Loucy (cell line): ENCODE results near the gene ELOF1.
A peak's percentile ranks its signal among the peaks of the same experiment; 100 is the strongest.

Experiments used
- H2AFZ ChIP-seq: fragments of 200-600 bp; sonication (generic); 2 replicates; pipeline ENCODE4 v1.6.0; 2016; ENCODE audit warnings: antibody characterized with exemption, mild to moderate bottlenecking, low read length, moderate library complexity
- H3F3A ChIP-seq: fragments of 200-600 bp; 2 replicates; pipeline ENCODE4 v1.6.0; 2016; ENCODE audit warnings: antibody characterized with exemption, low read depth, mild to moderate bottlenecking
- H3K27me3 ChIP-seq: fragments of 200-600 bp; sonication (generic); 2 replicates; pipeline ENCODE4 v1.6.1; 2014; ENCODE audit warnings: low read length, mild to moderate bottlenecking; ENCODE audit not compliant: insufficient read depth, poor library complexity, severe bottlenecking
- H3K36me3 ChIP-seq: fragments of 200-600 bp; sonication (generic); 2 replicates; pipeline ENCODE4 v1.6.1; 2016; ENCODE audit warnings: low read length; ENCODE audit not compliant: insufficient read depth
- H3K4me1 ChIP-seq: fragments of 200-600 bp; sonication (generic); 2 replicates; pipeline ENCODE4 v1.5.1; 2014; ENCODE audit warnings: low read length, mild to moderate bottlenecking; ENCODE audit not compliant: insufficient read depth, poor library complexity, severe bottlenecking
- H3K4me2 ChIP-seq: fragments of 200-600 bp; sonication (generic); 2 replicates; pipeline ENCODE4 v1.6.0; 2014; ENCODE audit warnings: antibody characterized with exemption, low read length, low read depth, mild to moderate bottlenecking; ENCODE audit not compliant: poor library complexity, severe bottlenecking
- H3K4me3 ChIP-seq: fragments of 200-600 bp; sonication (generic); 2 replicates; pipeline ENCODE4 v1.5.1; 2014; ENCODE audit warnings: low read length, mild to moderate bottlenecking, mixed read lengths; ENCODE audit not compliant: poor library complexity, severe bottlenecking
- H3K79me2 ChIP-seq: fragments of 200-600 bp; sonication (generic); 2 replicates; pipeline ENCODE4 v1.6.1; 2014; ENCODE audit warnings: low read length; ENCODE audit not compliant: insufficient read depth
- H3K9ac ChIP-seq: fragments of 200-600 bp; sonication (generic); 2 replicates; pipeline ENCODE4 v1.6.0; 2014; ENCODE audit warnings: mild to moderate bottlenecking, low read depth, low read length, moderate library complexity; ENCODE audit not compliant: poor library complexity, severe bottlenecking
- H3K9me2 ChIP-seq: fragments of 200-600 bp; sonication (generic); replicated peaks from 2 replicates; pipeline ENCODE4 v1.6.1; 2016; ENCODE audit warnings: low read depth, low read length, mixed read lengths
- H3K9me3 ChIP-seq: fragments of 200-600 bp; sonication (generic); 2 replicates; pipeline ENCODE4 v1.6.1; 2014; ENCODE audit warnings: mild to moderate bottlenecking, antibody characterized with exemption, low read length, low read depth; ENCODE audit not compliant: insufficient read depth
- H4K20me1 ChIP-seq: fragments of 200-600 bp; sonication (generic); 2 replicates; pipeline ENCODE4 v1.6.0; 2014; ENCODE audit warnings: antibody characterized with exemption, low read length, mild to moderate bottlenecking; ENCODE audit not compliant: insufficient read depth, poor library complexity, severe bottlenecking
- EZH2phosphoT487 ChIP-seq: fragments of 200-600 bp; IDR thresholded peaks from 2 replicates; pipeline ENCODE4 v1.6.1; 2018; ENCODE audit warnings: antibody characterized with exemption, mild to moderate bottlenecking, moderate library complexity, borderline replicate concordance
- TF ChIP-seq, protein P1 (sequence below): fragments of 200-600 bp; sonication (generic); conservative IDR thresholded peaks from 2 replicates; pipeline ENCODE4 v1.5.1; 2014; ENCODE audit warnings: mild to moderate bottlenecking, antibody characterized with exemption, low read length

Gene ELOF1

GRCh38 chr19:11539495-11540365, 19.3 kb downstream of the ELOF1 start:
- Histone ChIP-seq H3K9me3 (no peaks in the 10 kb centered on the region), H3K4me2 (no peak overlapping the region), H2AFZ (no peak overlapping the region), H3K27me3 (no peaks in the 10 kb centered on the region), H3K4me1 (no peaks in the 10 kb centered on the region), H3F3A (no peaks in the 10 kb centered on the region), H3K9ac (no peak overlapping the region), H3K79me2 (no peaks in the 10 kb centered on the region), H4K20me1 (no peaks in the 10 kb centered on the region), H3K9me2 (no peaks in the 10 kb centered on the region), H3K4me3 (no peak overlapping the region), H3K36me3 (no peaks in the 10 kb centered on the region)
- TF ChIP-seq, protein P1, sequence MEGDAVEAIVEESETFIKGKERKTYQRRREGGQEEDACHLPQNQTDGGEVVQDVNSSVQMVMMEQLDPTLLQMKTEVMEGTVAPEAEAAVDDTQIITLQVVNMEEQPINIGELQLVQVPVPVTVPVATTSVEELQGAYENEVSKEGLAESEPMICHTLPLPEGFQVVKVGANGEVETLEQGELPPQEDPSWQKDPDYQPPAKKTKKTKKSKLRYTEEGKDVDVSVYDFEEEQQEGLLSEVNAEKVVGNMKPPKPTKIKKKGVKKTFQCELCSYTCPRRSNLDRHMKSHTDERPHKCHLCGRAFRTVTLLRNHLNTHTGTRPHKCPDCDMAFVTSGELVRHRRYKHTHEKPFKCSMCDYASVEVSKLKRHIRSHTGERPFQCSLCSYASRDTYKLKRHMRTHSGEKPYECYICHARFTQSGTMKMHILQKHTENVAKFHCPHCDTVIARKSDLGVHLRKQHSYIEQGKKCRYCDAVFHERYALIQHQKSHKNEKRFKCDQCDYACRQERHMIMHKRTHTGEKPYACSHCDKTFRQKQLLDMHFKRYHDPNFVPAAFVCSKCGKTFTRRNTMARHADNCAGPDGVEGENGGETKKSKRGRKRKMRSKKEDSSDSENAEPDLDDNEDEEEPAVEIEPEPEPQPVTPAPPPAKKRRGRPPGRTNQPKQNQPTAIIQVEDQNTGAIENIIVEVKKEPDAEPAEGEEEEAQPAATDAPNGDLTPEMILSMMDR: no peak
- TF ChIP-seq EZH2phosphoT487: no peak

DNA sequence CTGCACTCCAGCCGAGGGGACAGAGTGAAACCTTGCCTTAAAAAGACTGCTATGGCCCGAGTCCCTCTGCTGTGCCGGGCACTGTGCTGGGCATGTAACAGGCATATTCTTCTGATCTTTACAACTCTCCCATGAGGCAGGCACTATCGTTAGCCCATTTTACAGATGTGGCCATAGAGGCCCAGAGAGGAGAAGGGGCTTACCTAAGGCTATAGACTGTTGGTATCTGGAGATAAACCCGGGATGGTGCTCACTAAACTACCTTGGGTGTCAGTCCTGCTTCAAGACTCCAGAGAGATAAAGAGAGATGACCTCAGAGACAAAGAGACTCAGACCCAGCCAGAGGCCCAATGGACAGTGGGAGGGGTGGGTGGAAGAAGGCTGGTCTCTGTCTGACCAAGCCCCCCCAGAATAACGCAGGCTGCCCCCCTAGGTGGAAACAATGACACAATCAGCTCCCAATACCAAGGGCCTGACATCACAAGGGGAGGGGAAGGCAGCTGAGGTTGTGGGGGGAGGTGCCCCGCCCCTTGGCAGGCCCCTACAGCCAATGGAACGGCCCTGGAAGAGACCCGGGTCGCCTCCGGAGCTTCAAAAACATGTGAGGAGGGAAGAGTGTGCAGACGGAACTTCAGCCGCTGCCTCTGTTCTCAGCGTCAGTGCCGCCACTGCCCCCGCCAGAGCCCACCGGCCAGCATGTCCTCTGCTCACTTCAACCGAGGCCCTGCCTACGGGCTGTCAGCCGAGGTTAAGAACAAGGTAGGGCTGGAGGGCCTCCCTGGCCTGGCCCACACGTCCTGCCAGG, 20.6 kb downstream of the ELOF1 start, which contains the start of gene CNN1:
CNN1 (plus strand) TSS at position 620 of the 805 bp plus-strand sequence; CDS start at position 697, 77 bp downstream.
- no peaks in the 10 kb centered on the region for H3K4me1 ChIP-seq
- no peaks in the 10 kb centered on the region for H3F3A ChIP-seq
- H3K79me2 ChIP-seq: no peaks in the 10 kb centered on the region
- H3K9ac ChIP-seq: no peak within 1 kb of the TSS
- no peaks in the 10 kb centered on the region for H4K20me1 ChIP-seq
- no peak within 1 kb of the TSS for H3K4me2 ChIP-seq
- H3K4me3 ChIP-seq: no peak within 1 kb of the TSS
- H3K9me2 ChIP-seq: no peaks in the 10 kb centered on the region
- no peak within 1 kb of the TSS for H2AFZ ChIP-seq
- H3K9me3 ChIP-seq: no peaks in the 10 kb centered on the region
- TF ChIP-seq, protein P1: no peak
- TF ChIP-seq EZH2phosphoT487: no peak
- no peaks in the 10 kb centered on the region for H3K36me3 ChIP-seq
- no peaks in the 10 kb centered on the region for H3K27me3 ChIP-seq

GRCh38 chr19:11535792-11536595, 23.0 kb downstream of the ELOF1 start:
- Histone ChIP-seq H3K4me2 (no peak overlapping the region), H3K9ac (no peak overlapping the region)

More at GRCh38 chr19:11535792-11536595, 23.0 kb downstream of the ELOF1 start:
- Histone ChIP-seq H3K36me3 (no peaks in the 10 kb centered on the region), H3K27me3 (no peaks in the 10 kb centered on the region), H3K4me3 (no peak overlapping the region), H4K20me1 (no peaks in the 10 kb centered on the region), H2AFZ (no peak overlapping the region), H3K4me1 (no peaks in the 10 kb centered on the region), H3K9me3 (no peaks in the 10 kb centered on the region), H3K79me2 (no peaks in the 10 kb centered on the region), H3K9me2 (no peaks in the 10 kb centered on the region), H3F3A (no peaks in the 10 kb centered on the region)
- TF ChIP-seq, protein P1: peak; percentile 46
- TF ChIP-seq EZH2phosphoT487: no peak
